ENCODE results near the gene RNASE4. TPM values are rescaled to one million over a fixed set of nuclear protein-coding genes. Genes with fewer than 3 reads are reported as not detected.
A peak's percentile ranks its signal among the peaks of the same experiment; 100 is the strongest.

Gene RNASE4
- total RNA-seq, 4 donors from 2014 or later, result 24.7 to 78.9 (median 76.5) TPM

- H3K27ac ChIP-seq, result peak within 1 kb of the TSS; percentile 99 to 100 (median 100)
- no peaks in the 10 kb centered on the region for H3K27me3 ChIP-seq
- H3K4me3 ChIP-seq, result no peak within 1 kb of the TSS
- no peak for TF ChIP-seq EP300 (IDR thresholded peaks at IDR 0.05; ENCODE audit: low read depth)
- in situ Hi-C loops (cut with MboI; ENCODE audit: low pct_ligation_motif_present in 1 of 4, low pct_unique_long_range_greater_than_20kb in 1 of 4, low sequenced_read_pairs in 3 of 4), result loop anchor here in 3 of 4 donors (5.0 to 25.0 kb wide), 7 partner anchors 74 to 364 kb away; partner anchors contain the start of genes CCNB1IP1 (in 2 of the 3), APEX1 (in 1 of the 3), METTL17 (in 1 of the 3) and OSGEP (in 1 of the 3)
- WGBS, 2 donors (ENCODE audit: low coverage in 1 of 2), result 54 to 60% methylated on average over 7 of the region's 7 CpGs
- H3K36me3 ChIP-seq, result no peaks in the 10 kb centered on the region
- H3K4me1 ChIP-seq, result peaks cover 6 to 54% (median 34%) of the 10 kb centered on the region in 4 donors
- DNase-seq, result no peak
- intact Hi-C loops (cut with DNase I; ENCODE audit: low total_unique reads), result loop anchor here (2.0 kb wide), 1 partner anchor 24 kb away; no protein-coding TSS in a partner anchor
- no peaks in the 10 kb centered on the region for H3K9me3 ChIP-seq
Observed at GRCh38 chr14:20688167-20688839, 3.9 kb downstream of the RNASE4 start, which contains the start of gene ANG. ANG (plus strand) TSS chr14:20688764; CDS start chr14:20693565, 4,801 bp downstream.

- in situ Hi-C loops (cut with MboI; ENCODE audit: low pct_ligation_motif_present in 1 of 4, low pct_unique_long_range_greater_than_20kb in 1 of 4, low sequenced_read_pairs in 3 of 4), result loop anchor here in 2 of 4 donors (5.0 to 25.0 kb wide), 6 partner anchors 79 to 354 kb away; partner anchors contain the start of genes APEX1 (in 1 of the 2), CCNB1IP1 (in 1 of the 2), METTL17 (in 1 of the 2) and OSGEP (in 1 of the 2)
- TF ChIP-seq CTCF (IDR thresholded peaks at IDR 0.05), result peak; percentile 77 to 91 (median 88)
- no peak for TF ChIP-seq POLR2A (IDR thresholded peaks at IDR 0.05)
- peaks cover 6 to 46% (median 28%) of the 10 kb centered on the region in 4 donors for H3K4me1 ChIP-seq
- peak overlapping the region in 1 of 4 donors; percentile 34 for H3K27ac ChIP-seq
- H3K36me3 ChIP-seq, result no peaks in the 10 kb centered on the region
- H3K4me3 ChIP-seq, result no peak overlapping the region
- intact Hi-C loops (cut with DNase I; ENCODE audit: low total_unique reads), result loop anchor here (10.0 kb wide), 2 partner anchors 164 to 176 kb away; no protein-coding TSS in a partner anchor
- H3K27me3 ChIP-seq, result no peaks in the 10 kb centered on the region
- WGBS, 2 donors (ENCODE audit: low coverage in 1 of 2), result 23 to 35% methylated on average over 6 to 9 of the region's 9 CpGs
- no peaks in the 10 kb centered on the region for H3K9me3 ChIP-seq
- peak; percentile 48 for DNase-seq
Observed at GRCh38 chr14:20690848-20691640, 6.7 kb downstream of the RNASE4 start.

- DNase-seq, result no peak
- WGBS, 2 donors (ENCODE audit: low coverage in 1 of 2), result 17 to 71% methylated on average over 1 to 7 of the region's 7 CpGs
- in situ Hi-C loops (cut with MboI; ENCODE audit: low pct_ligation_motif_present in 1 of 4, low pct_unique_long_range_greater_than_20kb in 1 of 4, low sequenced_read_pairs in 3 of 4), result loop anchor here in 2 of 4 donors (5.0 to 25.0 kb wide), 6 partner anchors 80 to 355 kb away; partner anchors contain the start of genes APEX1 (in 1 of the 2), CCNB1IP1 (in 1 of the 2), METTL17 (in 1 of the 2) and OSGEP (in 1 of the 2)
- Histone ChIP-seq H3K9me3 (no peaks in the 10 kb centered on the region), H3K4me3 (no peak overlapping the region), H3K36me3 (no peaks in the 10 kb centered on the region), H3K4me1 (peaks cover 0 to 34% (median 18%) of the 10 kb centered on the region in 4 donors), H3K27me3 (no peaks in the 10 kb centered on the region), H3K27ac (no peak overlapping the region)
- intact Hi-C loops (cut with DNase I; ENCODE audit: low total_unique reads), result loop anchor here (10.0 kb wide), 2 partner anchors 163 to 177 kb away; no protein-coding TSS in a partner anchor
- TF ChIP-seq POLR2A (IDR thresholded peaks at IDR 0.05) (no peak), EP300 (IDR thresholded peaks at IDR 0.05; ENCODE audit: low read depth) (no peak), CTCF (IDR thresholded peaks at IDR 0.05) (no peak), POLR2AphosphoS5 (IDR thresholded peaks at IDR 0.05) (no peak)
Observed at GRCh38 chr14:20692116-20692751, 7.9 kb downstream of the RNASE4 start.

GRCh38 chr14:20696764-20697163 is 12.4 kb downstream of the RNASE4 start:
- Histone ChIP-seq H3K36me3 (peaks cover 0 to 8% (median 0%) of the 10 kb centered on the region in 4 donors), H3K27me3 (no peaks in the 10 kb centered on the region), H3K27ac (no peak overlapping the region), H3K9me3 (no peaks in the 10 kb centered on the region), H3K4me3 (no peak overlapping the region), H3K4me1 (peaks cover 0 to under 1% (median 0%) of the 10 kb centered on the region in 4 donors)
- intact Hi-C loops (cut with DNase I; ENCODE audit: low total_unique reads), result loop anchor here (10.0 kb wide), 2 partner anchors 158 to 182 kb away; no protein-coding TSS in a partner anchor
- 76 to 91% methylated on average over 2 to 5 of the region's 5 CpGs for WGBS, 2 donors (ENCODE audit: low coverage in 1 of 2)
- TF ChIP-seq POLR2AphosphoS5 (IDR thresholded peaks at IDR 0.05), result no peak
- TF ChIP-seq CTCF (IDR thresholded peaks at IDR 0.05), result no peak
- TF ChIP-seq EP300 (IDR thresholded peaks at IDR 0.05; ENCODE audit: low read depth), result no peak
- TF ChIP-seq POLR2A (IDR thresholded peaks at IDR 0.05), result no peak
- in situ Hi-C loops (cut with MboI; ENCODE audit: low pct_ligation_motif_present in 1 of 4, low pct_unique_long_range_greater_than_20kb in 1 of 4, low sequenced_read_pairs in 3 of 4), result loop anchor here in 2 of 4 donors (10.0 to 25.0 kb wide), 5 partner anchors 158 to 359 kb away; partner anchors contain the start of genes APEX1 (in 1 of the 2), CCNB1IP1 (in 1 of the 2), METTL17 (in 1 of the 2) and OSGEP (in 1 of the 2)
- DNase-seq, result no peak

Measured in transverse colon (tissue), 4 donors.